Mesendoderm (in vitro differentiated cells): ENCODE data around the gene GPR39.

Experiments
- DNase-seq: peaks from one replicate; pipeline ENCODE4 v3.0.0; 2013
- H2AK5ac ChIP-seq: 2 replicates; pipeline ENCODE4 v1.6.1; 2013; ENCODE audit warnings: low read length, inconsistent platforms
- H2BK120ac ChIP-seq: 2 replicates; pipeline ENCODE4 v1.6.1; 2013; ENCODE audit warnings: low read depth, mild to moderate bottlenecking, low read length, moderate library complexity, mixed read lengths
- H2BK15ac ChIP-seq: replicated peaks from 2 replicates; pipeline ENCODE4 v1.6.1; 2013; ENCODE audit warnings: low read depth, mild to moderate bottlenecking, moderate library complexity
- H2BK5ac ChIP-seq: 2 replicates; pipeline ENCODE4 v1.6.1; 2013; ENCODE audit warnings: low read length, inconsistent platforms
- H3K18ac ChIP-seq: 2 replicates; pipeline ENCODE4 v1.6.1; 2013; ENCODE audit warnings: mild to moderate bottlenecking, low read length, mixed read lengths
- H3K23ac ChIP-seq: one replicate; pipeline ENCODE4 v1.6.1; 2013; ENCODE audit warnings: low read length
- H3K27ac ChIP-seq: 2 replicates; pipeline ENCODE4 v1.5.1; 2013; ENCODE audit warnings: low read depth, mild to moderate bottlenecking, inconsistent platforms, low read length, moderate library complexity
- H3K27me3 ChIP-seq: 2 replicates; pipeline ENCODE4 v1.6.1; 2013; ENCODE audit warnings: low read length, control low read depth, mild to moderate bottlenecking, inconsistent platforms; ENCODE audit not compliant: insufficient read depth, poor library complexity
- H3K36me3 ChIP-seq: 2 replicates; pipeline ENCODE4 v1.6.1; 2013; ENCODE audit warnings: low read length, inconsistent platforms; ENCODE audit not compliant: control insufficient read depth, insufficient read depth
- H3K4ac ChIP-seq: one replicate; pipeline ENCODE4 v1.6.1; 2013; ENCODE audit warnings: low read depth, mild to moderate bottlenecking, low read length, moderate library complexity
- H3K4me1 ChIP-seq: 2 replicates; pipeline ENCODE4 v1.6.1; 2013; ENCODE audit warnings: low read depth, low read length, inconsistent platforms; ENCODE audit not compliant: control insufficient read depth
- H3K4me2 ChIP-seq: 2 replicates; pipeline ENCODE4 v1.6.1; 2013; ENCODE audit warnings: low read length
- H3K4me3 ChIP-seq: 2 replicates; pipeline ENCODE4 v1.5.1; 2013; ENCODE audit warnings: mild to moderate bottlenecking, low read length
- H3K56ac ChIP-seq: one replicate; pipeline ENCODE4 v1.6.1; 2013; ENCODE audit warnings: low read length
- H3K79me1 ChIP-seq: 2 replicates; pipeline ENCODE4 v1.6.1; 2013; ENCODE audit warnings: low read length, inconsistent platforms
- H3K79me2 ChIP-seq: 2 replicates; pipeline ENCODE4 v1.6.1; 2013; ENCODE audit warnings: mild to moderate bottlenecking, low read length; ENCODE audit not compliant: control insufficient read depth, insufficient read depth
- H3K9ac ChIP-seq: 2 replicates; pipeline ENCODE4 v1.6.1; 2013; ENCODE audit warnings: low read length, inconsistent platforms
- H4K5ac ChIP-seq: one replicate; pipeline ENCODE4 v1.6.1; 2013; ENCODE audit warnings: low read length
- H4K8ac ChIP-seq: one replicate; pipeline ENCODE4 v1.6.1; 2013; ENCODE audit warnings: low read depth, mild to moderate bottlenecking, control low read depth, low read length, moderate library complexity
- WGBS: extraction: QIAGEN DNeasy Blood & Tissue Kit; methylation state at CpG from one replicate; pipeline ENCODE4 v1.1.7; 2013; ENCODE audit warnings: low lambda C conversion rate, missing lambda C conversion rate; ENCODE audit not compliant: insufficient coverage; ENCODE audit errors: extremely low coverage; 5-methylcytosine and 5-hydroxymethylcytosine counted together

GPR39 gene

DNA sequence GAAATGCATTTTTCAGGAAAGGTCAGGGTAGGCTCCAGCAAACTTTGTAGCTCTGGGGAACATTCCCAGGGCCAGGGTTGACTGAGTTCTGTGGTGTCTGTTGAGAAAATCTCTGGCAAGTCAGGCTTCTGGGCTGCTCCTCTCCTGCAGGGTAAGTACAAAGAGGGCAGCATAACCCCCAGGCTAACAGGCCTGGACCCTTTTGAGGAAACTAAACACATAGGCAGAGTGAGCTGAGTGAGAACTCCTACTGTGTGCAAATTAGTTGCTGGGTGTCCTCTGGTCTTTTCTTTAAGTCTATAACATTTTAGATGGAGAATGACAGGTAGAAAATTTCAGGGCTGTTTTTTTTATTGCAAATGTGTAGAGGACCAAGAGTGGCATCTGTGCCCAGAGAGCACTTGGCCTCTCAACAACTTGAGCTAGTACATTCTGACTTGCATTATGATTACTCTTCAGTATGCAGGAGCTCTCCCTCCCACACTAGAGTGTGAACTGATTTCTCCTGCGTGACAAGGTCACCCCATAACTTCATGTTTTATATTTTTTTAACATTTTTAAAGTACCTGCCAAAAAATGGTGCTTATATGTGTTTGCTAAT lies 49.9 kb downstream of the GPR39 start:
- Histone ChIP-seq H2BK15ac (no peak overlapping the region), H3K4me1 (no peaks in the 10 kb centered on the region), H3K23ac (no peak overlapping the region), H3K9ac (no peak overlapping the region), H3K4me3 (no peak overlapping the region), H2BK5ac (no peak overlapping the region), H3K4ac (no peak overlapping the region), H3K27ac (no peak overlapping the region), H2BK120ac (no peak overlapping the region), H3K18ac (no peak overlapping the region), H3K36me3 (no peaks in the 10 kb centered on the region), H3K4me2 (no peak overlapping the region), H3K79me1 (no peaks in the 10 kb centered on the region), H3K56ac (no peak overlapping the region), H4K8ac (no peak overlapping the region), H3K27me3 (no peaks in the 10 kb centered on the region), H3K79me2 (no peaks in the 10 kb centered on the region), H4K5ac (no peak overlapping the region), H2AK5ac (no peak overlapping the region)
- DNase-seq, result no peak
- no CpG with 5 or more reads among the region's 1 CpG for WGBS

DNA sequence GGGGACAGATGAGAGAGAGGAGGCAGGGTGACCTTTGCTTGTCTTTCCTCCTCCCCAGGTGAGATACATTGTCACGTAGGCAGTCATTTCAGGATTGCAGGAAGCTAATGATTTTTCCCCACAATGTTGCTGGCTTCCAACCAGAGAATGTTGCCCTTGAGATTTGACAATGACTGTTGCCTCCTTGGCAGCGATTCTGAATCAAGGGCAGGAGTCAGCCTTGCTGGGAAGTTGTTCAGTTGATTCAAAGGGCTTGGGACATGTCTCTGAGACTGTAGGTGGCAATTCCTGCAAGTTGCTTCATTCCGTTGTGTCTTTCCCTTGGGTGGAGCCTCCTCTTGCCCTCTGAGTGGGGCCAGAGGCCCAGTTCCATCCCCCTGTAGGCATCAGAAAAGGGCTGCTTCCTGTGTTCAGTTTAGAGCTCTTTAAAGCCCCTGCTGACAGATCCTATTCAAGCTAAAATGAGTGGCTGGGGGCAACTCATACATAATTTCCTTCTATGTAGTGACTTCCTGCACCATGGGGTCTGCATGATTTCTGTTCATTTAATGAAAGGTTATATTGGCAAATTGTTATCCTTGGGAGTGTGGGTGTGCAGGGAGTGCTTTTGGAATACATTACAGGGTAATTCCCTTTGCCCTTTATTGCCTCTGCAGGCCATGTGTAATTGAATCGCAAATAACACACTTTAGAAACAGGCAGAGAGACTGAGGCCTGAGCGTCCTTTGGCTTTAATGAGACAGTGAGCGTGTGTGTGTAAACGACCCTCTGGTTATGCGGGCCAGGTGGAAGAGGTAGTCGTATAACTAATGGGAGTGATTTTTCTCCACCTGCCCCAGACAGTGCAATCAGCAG lies 52.4 kb downstream of the GPR39 start:
- Histone ChIP-seq H3K4me3 (no peak overlapping the region), H3K23ac (no peak overlapping the region), H3K79me2 (no peaks in the 10 kb centered on the region), H3K27ac (no peak overlapping the region), H3K27me3 (no peaks in the 10 kb centered on the region), H3K56ac (no peak overlapping the region), H3K4me2 (no peak overlapping the region), H4K5ac (no peak overlapping the region), H2BK120ac (no peak overlapping the region), H3K18ac (no peak overlapping the region), H3K4me1 (no peaks in the 10 kb centered on the region), H4K8ac (no peak overlapping the region), H3K79me1 (no peaks in the 10 kb centered on the region), H2BK5ac (no peak overlapping the region), H3K9ac (no peak overlapping the region), H3K36me3 (no peaks in the 10 kb centered on the region), H2AK5ac (no peak overlapping the region), H2BK15ac (no peak overlapping the region), H3K4ac (no peak overlapping the region)
- no CpG with 5 or more reads among the region's 9 CpGs for WGBS
- no peak for DNase-seq

- Histone ChIP-seq H3K4ac (no peak overlapping the region), H3K18ac (no peak overlapping the region), H3K4me1 (no peaks in the 10 kb centered on the region), H4K8ac (no peak overlapping the region), H3K56ac (no peak overlapping the region), H3K79me1 (no peaks in the 10 kb centered on the region), H3K4me2 (no peak overlapping the region), H3K4me3 (no peak overlapping the region), H3K36me3 (no peaks in the 10 kb centered on the region), H4K5ac (no peak overlapping the region), H2AK5ac (no peak overlapping the region), H2BK120ac (no peak overlapping the region), H3K27ac (no peak overlapping the region), H2BK5ac (no peak overlapping the region), H3K79me2 (no peaks in the 10 kb centered on the region), H3K9ac (no peak overlapping the region), H3K23ac (no peak overlapping the region), H2BK15ac (no peak overlapping the region), H3K27me3 (no peaks in the 10 kb centered on the region)
- WGBS, result no CpG with 5 or more reads among the region's 2 CpGs
- no peak for DNase-seq
These were observed 54.1 kb downstream of the GPR39 start for GRCh38 chr2:132470746-132471145.

DNA sequence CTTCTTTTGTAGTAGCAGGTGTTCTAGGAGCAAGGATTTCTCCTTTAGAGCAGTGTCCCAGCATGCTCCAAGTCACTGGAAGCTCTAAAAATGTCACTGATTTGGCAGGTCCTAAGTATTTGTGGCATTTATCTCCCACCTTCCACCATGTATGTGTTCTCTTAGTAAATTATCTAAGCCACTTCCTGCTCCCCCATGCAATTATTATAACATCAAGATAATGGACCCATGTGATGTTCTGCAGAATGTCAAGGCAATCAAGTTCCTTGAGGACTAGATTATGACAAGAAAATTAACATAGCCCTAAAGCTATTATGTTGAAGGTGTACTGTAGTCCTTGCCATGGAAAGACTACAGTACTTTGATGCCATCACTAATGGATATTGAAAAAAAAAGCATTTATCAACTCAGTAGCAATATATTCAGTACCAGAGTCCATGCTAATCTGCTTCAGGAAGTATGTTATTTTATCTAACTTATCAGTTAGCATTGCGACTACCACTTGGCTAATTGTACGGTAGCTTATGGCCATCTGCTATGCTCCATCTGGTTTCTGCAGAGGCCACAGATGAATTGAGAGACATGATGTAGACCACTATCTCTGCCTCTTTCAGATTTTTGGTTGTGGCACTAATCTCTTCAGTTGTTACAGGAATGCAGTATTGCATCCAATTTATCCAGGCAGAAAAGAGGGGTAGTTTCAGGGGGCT lies 56.7 kb downstream of the GPR39 start:
- DNase-seq, result no peak
- H4K5ac ChIP-seq, result no peak overlapping the region
- no peak overlapping the region for H3K4me2 ChIP-seq
- H3K27ac ChIP-seq, result no peak overlapping the region
- no peak overlapping the region for H3K18ac ChIP-seq
- WGBS, result no CpG with 5 or more reads among the region's 2 CpGs
- H2BK5ac ChIP-seq, result no peak overlapping the region
- no peak overlapping the region for H4K8ac ChIP-seq
- H3K9ac ChIP-seq, result no peak overlapping the region
- no peak overlapping the region for H2BK120ac ChIP-seq
- no peak overlapping the region for H2BK15ac ChIP-seq
- no peaks in the 10 kb centered on the region for H3K27me3 ChIP-seq
- no peak overlapping the region for H3K23ac ChIP-seq
- no peak overlapping the region for H2AK5ac ChIP-seq
- H3K4ac ChIP-seq, result no peak overlapping the region
- H3K79me2 ChIP-seq, result no peaks in the 10 kb centered on the region
- H3K36me3 ChIP-seq, result no peaks in the 10 kb centered on the region
- H3K4me3 ChIP-seq, result no peak overlapping the region
- H3K56ac ChIP-seq, result no peak overlapping the region
- no peaks in the 10 kb centered on the region for H3K4me1 ChIP-seq
- H3K79me1 ChIP-seq, result no peaks in the 10 kb centered on the region

DNA sequence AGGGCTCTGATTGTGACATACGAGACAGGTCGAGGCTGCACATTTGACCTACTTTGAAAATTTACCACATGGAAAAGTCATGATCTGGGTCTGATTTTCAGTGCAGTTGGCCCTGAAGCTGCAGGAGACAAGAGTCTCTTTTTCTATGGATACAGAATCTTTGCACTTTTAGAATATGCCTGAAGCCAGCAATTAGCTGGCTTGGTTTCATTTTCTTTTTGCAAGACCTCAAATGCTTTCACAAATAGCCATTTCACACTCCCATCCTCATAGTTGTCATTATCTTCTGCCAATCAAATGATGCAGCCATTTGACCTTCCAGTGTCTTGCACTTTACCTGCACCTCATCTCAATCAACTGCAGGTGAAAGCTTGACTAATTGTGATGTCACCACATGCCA lies 59.0 kb downstream of the GPR39 start:
- H3K27me3 ChIP-seq, result no peaks in the 10 kb centered on the region
- no peaks in the 10 kb centered on the region for H3K79me2 ChIP-seq
- H4K5ac ChIP-seq, result no peak overlapping the region
- H2BK15ac ChIP-seq, result no peak overlapping the region
- WGBS, result no CpG with 5 or more reads among the region's 2 CpGs
- H3K56ac ChIP-seq, result no peak overlapping the region
- H3K4ac ChIP-seq, result no peak overlapping the region
- no peak overlapping the region for H4K8ac ChIP-seq
- no peak overlapping the region for H3K9ac ChIP-seq
- H3K27ac ChIP-seq, result no peak overlapping the region
- H2AK5ac ChIP-seq, result no peak overlapping the region
- no peak overlapping the region for H3K4me2 ChIP-seq
- no peak overlapping the region for H2BK5ac ChIP-seq
- no peak for DNase-seq
- H3K79me1 ChIP-seq, result no peaks in the 10 kb centered on the region
- H3K4me1 ChIP-seq, result no peaks in the 10 kb centered on the region
- no peak overlapping the region for H3K23ac ChIP-seq
- no peak overlapping the region for H3K18ac ChIP-seq
- no peaks in the 10 kb centered on the region for H3K36me3 ChIP-seq
- no peak overlapping the region for H3K4me3 ChIP-seq
- no peak overlapping the region for H2BK120ac ChIP-seq
